Measurements from ENCODE around the gene DNM2.

The DNM2 gene

DNA sequence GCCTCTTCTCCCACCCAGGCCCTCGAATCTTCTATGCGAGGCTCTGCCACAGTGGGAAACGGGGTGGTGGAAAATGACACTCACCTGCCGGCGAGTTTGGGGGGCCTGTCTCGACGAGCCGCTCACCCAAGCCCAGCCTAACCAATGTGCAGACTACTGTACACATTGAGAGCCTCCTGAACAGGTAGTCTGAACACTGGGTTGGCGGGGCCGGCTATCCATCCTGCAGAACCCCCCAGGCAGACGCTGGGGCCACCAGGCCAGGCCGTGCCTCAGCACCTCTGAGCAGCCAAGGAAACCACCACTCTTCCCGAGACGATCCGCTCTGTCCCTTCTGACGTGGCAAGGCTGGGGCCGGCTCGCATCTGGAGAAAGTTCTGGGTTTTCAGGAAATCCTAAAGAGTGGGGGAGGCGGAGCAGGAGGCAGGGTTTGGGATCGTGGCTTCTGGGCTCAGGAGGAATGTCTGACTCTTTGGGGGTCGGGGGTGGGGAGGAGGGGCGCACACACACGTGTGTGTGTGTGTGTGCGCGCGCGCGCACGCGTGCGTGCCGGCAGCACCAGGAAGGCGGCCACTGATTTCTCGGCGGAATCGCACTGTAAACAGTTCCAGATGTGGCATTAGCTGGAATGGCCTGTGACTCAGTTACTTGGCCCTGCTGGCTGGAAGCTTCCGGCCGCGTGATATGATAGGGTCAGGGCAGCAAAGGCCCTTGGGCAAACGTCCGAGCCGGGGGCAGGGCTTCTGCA lies 99.6 kb downstream of the DNM2 start:
- H3K9me3 ChIP-seq (ENCODE audit: control insufficient read depth, low read length): no peaks in the 10 kb centered on the region
- peaks cover 21% of the 10 kb centered on the region for H3K36me3 ChIP-seq (ENCODE audit: control insufficient read depth, insufficient read depth, low read length)
- H3K4me3 ChIP-seq (ENCODE audit: low read length): no peak overlapping the region
- no peaks in the 10 kb centered on the region for H3K27me3 ChIP-seq (ENCODE audit: control insufficient read depth, insufficient read depth, low read length)
- H3K4me1 ChIP-seq (ENCODE audit: control insufficient read depth, insufficient read depth, low read length): no peaks in the 10 kb centered on the region
- H3K9ac ChIP-seq (ENCODE audit: low read length): no peak overlapping the region

DNA sequence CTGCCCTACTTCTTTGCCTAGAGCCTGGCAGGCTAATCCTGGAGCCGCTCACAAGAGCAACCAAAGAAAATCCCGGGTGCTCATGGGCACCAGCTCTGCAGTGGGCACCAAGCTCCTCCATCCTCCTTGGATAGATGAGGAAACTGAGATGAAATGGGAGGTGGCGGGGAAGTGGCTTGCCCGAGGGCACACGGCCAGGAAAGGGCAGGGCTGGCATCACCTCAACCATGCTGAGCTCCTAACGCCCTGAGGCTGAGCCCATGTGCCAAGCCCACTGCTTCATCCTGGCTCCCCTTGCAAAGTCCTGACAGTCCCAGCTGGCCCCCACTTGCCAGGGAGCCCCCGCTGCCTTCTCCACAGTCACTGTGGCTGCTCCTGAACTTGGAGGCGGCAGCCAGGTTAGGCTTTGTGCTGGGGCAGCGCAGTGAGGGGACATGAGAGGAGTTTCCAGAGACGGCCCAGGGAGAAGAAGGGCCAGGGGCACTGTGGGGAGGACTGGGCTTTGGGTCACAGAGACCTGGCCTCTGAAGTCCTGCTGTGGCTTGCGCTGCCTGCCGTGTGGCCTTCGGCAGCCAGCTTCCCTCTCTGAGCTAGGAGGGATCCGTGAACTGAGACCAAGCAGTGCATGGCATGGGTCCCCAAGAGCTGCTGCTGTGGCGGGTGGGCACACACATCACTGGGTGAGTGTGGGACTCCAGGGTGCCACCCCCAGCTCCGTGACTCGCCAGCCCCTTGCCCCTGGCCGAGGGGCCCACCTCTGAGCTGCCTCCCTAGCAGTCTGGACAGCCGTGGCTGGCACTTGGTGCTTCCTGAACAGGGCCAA lies 100.6 kb downstream of the DNM2 start:
- Histone ChIP-seq H3K4me1 (ENCODE audit: control insufficient read depth, insufficient read depth, low read length) (no peaks in the 10 kb centered on the region), H3K4me3 (ENCODE audit: low read length) (no peak overlapping the region), H3K36me3 (ENCODE audit: control insufficient read depth, insufficient read depth, low read length) (peaks cover 19% of the 10 kb centered on the region), H3K27me3 (ENCODE audit: control insufficient read depth, insufficient read depth, low read length) (no peaks in the 10 kb centered on the region), H3K9me3 (ENCODE audit: control insufficient read depth, low read length) (no peaks in the 10 kb centered on the region), H3K9ac (ENCODE audit: low read length) (no peak overlapping the region)

DNA sequence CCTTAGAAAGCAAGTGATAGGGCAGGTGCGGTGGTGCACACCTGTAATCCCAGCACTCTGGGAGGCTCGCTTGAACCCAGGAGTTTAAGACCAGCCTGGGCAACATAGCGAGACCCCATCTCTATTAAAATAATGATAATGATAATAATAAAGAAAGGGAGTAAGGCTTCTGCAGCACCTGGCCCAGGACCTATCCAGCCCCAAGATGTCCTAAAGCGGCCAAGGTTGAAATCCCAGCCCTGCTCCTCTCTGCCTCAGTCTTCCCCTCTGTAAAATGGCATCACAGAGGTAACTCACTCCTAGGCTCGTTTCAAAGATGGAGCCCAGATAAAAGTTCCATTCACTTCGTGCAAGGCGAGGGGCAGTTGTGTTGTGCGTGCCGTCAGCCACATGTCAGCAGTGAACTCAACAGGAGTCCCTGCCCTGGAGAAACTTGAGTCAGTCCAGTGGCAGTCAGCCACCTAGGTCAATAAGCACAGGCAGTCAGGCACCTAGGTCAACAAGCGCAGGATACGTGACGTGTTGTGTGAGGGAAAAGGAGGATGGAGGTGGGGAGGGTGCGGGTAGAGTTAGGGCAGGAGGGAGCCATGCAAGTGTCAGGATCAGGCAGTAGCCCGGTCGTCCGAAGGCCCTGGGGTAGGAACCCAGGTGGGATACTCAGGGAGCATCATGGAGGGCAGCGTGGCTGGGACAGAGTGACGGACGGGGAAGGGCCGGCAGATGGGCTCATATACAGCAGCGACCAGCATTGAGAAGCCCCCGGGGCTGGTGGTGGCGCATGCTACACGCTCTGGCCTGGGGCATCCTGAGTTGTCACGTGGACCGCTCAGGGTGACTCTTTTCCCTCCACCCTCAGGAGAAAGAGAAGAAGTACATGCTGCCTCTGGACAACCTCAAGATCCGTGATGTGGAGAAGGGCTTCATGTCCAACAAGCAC lies 101.5 kb downstream of the DNM2 start:
- no peaks in the 10 kb centered on the region for H3K27me3 ChIP-seq (ENCODE audit: control insufficient read depth, insufficient read depth, low read length)
- H3K9ac ChIP-seq (ENCODE audit: low read length): no peak overlapping the region
- H3K9me3 ChIP-seq (ENCODE audit: control insufficient read depth, low read length): no peaks in the 10 kb centered on the region
- no peaks in the 10 kb centered on the region for H3K4me1 ChIP-seq (ENCODE audit: control insufficient read depth, insufficient read depth, low read length)
- H3K4me3 ChIP-seq (ENCODE audit: low read length): no peak overlapping the region
- H3K36me3 ChIP-seq (ENCODE audit: control insufficient read depth, insufficient read depth, low read length): peaks cover 25% of the 10 kb centered on the region

DNA sequence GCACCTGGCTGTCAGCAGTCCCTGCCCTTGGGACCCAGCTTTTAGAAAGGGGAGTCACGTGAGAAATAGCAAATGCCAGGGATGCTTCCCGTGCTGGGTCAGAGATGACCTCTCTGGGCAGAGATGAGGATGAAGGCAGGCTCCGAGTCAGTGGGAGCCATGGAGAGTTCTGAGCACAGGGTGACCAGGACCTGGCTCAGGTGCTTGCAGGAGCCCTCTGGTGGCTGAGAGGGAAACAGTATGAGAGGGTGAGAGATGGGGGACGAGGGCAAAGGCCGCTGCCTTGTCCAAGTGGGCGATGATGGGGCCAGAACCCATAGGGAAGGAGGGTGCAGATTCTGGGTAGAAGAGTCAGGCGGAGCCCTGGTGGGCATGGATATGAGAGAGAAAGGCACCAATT lies 102.3 kb downstream of the DNM2 start:
- no peaks in the 10 kb centered on the region for H3K27me3 ChIP-seq (ENCODE audit: control insufficient read depth, insufficient read depth, low read length)
- no peaks in the 10 kb centered on the region for H3K4me1 ChIP-seq (ENCODE audit: control insufficient read depth, insufficient read depth, low read length)
- no peak overlapping the region for H3K9ac ChIP-seq (ENCODE audit: low read length)
- no peak overlapping the region for H3K4me3 ChIP-seq (ENCODE audit: low read length)
- no peaks in the 10 kb centered on the region for H3K9me3 ChIP-seq (ENCODE audit: control insufficient read depth, low read length)
- peaks cover 25% of the 10 kb centered on the region for H3K36me3 ChIP-seq (ENCODE audit: control insufficient read depth, insufficient read depth, low read length)

DNA sequence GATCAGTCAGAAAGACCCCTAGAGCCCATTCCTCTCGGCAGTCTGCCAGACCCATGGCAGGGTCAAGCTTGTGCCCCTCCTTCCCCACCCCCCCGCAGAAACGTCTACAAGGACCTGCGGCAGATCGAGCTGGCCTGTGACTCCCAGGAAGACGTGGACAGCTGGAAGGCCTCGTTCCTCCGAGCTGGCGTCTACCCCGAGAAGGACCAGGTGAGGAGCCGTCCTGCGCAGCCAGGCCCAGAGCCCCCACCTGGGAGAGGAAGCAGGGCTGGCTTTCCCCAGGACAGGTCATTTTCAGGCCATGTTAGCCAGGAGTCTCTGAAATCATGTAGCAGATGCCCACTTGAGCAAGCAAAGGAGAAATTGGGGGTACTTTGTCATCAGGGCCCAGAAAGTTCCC lies 105.8 kb downstream of the DNM2 start:
- peaks cover 25% of the 10 kb centered on the region for H3K36me3 ChIP-seq (ENCODE audit: control insufficient read depth, insufficient read depth, low read length)
- H3K4me1 ChIP-seq (ENCODE audit: control insufficient read depth, insufficient read depth, low read length): no peaks in the 10 kb centered on the region
- no peaks in the 10 kb centered on the region for H3K9me3 ChIP-seq (ENCODE audit: control insufficient read depth, low read length)
- H3K9ac ChIP-seq (ENCODE audit: low read length): no peak overlapping the region
- H3K27me3 ChIP-seq (ENCODE audit: control insufficient read depth, insufficient read depth, low read length): no peaks in the 10 kb centered on the region
- no peak overlapping the region for H3K4me3 ChIP-seq (ENCODE audit: low read length)

DNA sequence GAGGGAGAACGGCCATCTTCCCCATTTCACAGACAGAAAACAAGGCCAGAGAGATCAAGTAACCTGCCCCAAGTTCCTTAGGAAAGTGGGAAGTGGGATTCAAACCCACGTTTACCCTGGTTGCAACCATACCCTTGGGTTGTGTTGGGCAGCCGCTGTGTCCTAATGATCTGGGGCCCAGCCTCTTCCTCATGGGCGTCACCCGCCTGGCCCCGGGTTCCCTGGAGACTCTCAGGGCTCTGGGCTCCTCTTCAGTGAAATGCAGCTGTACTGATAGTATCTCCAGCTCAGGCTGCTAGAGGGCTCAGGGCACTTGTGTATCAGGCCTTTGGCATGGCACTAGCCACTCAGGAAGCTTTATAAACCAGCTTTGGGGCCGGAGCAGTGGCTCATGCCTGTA lies 108.4 kb downstream of the DNM2 start:
- Histone ChIP-seq H3K36me3 (ENCODE audit: control insufficient read depth, insufficient read depth, low read length) (peaks cover 20% of the 10 kb centered on the region), H3K4me1 (ENCODE audit: control insufficient read depth, insufficient read depth, low read length) (no peaks in the 10 kb centered on the region), H3K27me3 (ENCODE audit: control insufficient read depth, insufficient read depth, low read length) (no peaks in the 10 kb centered on the region), H3K9ac (ENCODE audit: low read length) (no peak overlapping the region), H3K9me3 (ENCODE audit: control insufficient read depth, low read length) (no peaks in the 10 kb centered on the region), H3K4me3 (ENCODE audit: low read length) (no peak overlapping the region)

DNA sequence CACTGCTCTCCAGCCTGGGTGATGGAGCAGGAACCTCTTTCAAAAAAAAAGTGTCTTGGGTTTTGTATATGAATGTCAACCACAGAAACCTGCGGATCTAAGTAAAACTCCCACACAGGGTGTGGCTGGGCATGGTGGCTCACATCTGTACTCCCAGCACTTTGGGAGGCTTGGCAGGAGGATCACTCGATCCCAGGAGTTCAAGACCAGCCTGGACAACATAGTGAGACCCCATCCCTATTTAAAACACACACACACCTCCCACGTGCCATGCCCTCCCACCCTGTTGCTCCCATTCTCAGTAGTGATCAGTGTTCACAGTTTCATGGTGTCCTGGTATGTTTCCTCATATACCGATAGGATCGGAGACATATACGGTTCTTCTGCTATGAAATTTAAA lies 109.0 kb downstream of the DNM2 start:
- H3K36me3 ChIP-seq (ENCODE audit: control insufficient read depth, insufficient read depth, low read length): peaks cover 20% of the 10 kb centered on the region

DNA sequence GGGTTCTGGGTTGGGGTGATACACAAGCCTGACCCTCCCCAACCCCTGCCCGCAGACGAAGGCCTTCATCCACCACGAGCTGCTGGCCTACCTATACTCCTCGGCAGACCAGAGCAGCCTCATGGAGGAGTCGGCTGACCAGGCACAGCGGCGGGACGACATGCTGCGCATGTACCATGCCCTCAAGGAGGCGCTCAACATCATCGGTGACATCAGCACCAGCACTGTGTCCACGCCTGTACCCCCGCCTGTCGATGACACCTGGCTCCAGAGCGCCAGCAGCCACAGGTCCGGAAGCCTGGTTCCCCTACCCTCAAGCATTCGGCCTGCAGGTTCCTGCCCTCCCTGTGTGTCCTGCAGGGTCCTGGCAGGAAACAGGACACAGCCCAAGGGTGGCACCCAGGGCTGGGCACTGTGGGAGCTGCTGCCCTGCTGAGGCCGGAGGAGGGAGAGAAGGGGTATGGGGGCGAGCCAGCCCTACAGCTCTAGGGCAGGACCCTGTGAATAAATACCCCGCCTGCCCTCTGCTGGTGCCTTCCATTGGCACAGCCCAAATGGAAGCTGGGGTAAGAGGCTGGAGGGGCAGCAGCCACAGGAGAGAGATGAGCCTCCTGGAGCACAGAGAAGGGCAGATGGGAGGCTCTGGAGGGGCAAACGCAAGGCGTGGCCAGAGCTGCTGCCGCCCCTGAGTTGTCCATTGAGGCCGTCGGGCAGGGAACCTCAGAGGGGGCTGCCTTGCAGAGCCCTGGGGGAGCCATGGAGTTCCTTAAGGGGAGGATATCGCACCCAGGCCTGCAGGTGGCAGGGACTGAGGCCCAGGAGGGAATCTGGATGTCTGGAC lies 111.3 kb downstream of the DNM2 start:
- H3K27me3 ChIP-seq (ENCODE audit: control insufficient read depth, insufficient read depth, low read length): no peaks in the 10 kb centered on the region
- no peaks in the 10 kb centered on the region for H3K9me3 ChIP-seq (ENCODE audit: control insufficient read depth, low read length)
- H3K36me3 ChIP-seq (ENCODE audit: control insufficient read depth, insufficient read depth, low read length): peaks cover 27% of the 10 kb centered on the region
- H3K4me3 ChIP-seq (ENCODE audit: low read length): no peak overlapping the region
- no peak overlapping the region for H3K9ac ChIP-seq (ENCODE audit: low read length)
- H3K4me1 ChIP-seq (ENCODE audit: control insufficient read depth, insufficient read depth, low read length): no peaks in the 10 kb centered on the region

More for the DNA sequence above, 109.0 kb downstream of the DNM2 start:
- Histone ChIP-seq H3K4me1 (ENCODE audit: control insufficient read depth, insufficient read depth, low read length) (no peaks in the 10 kb centered on the region), H3K4me3 (ENCODE audit: low read length) (no peak overlapping the region), H3K27me3 (ENCODE audit: control insufficient read depth, insufficient read depth, low read length) (no peaks in the 10 kb centered on the region), H3K9me3 (ENCODE audit: control insufficient read depth, low read length) (no peaks in the 10 kb centered on the region), H3K9ac (ENCODE audit: low read length) (no peak overlapping the region)

DNA sequence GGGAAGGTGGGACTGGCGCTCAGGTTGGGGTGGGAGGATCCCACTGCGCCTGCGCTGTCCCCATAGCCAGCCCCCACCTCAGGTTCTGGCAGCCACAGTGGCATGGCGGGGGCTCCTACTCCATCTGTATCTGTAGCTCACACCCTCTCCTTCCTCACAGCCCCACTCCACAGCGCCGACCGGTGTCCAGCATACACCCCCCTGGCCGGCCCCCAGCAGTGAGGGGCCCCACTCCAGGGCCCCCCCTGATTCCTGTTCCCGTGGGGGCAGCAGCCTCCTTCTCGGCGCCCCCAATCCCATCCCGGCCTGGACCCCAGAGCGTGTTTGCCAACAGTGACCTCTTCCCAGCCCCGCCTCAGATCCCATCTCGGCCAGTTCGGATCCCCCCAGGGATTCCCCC lies 112.1 kb downstream of the DNM2 start:
- H3K36me3 ChIP-seq (ENCODE audit: control insufficient read depth, insufficient read depth, low read length): peaks cover 27% of the 10 kb centered on the region
- H3K4me1 ChIP-seq (ENCODE audit: control insufficient read depth, insufficient read depth, low read length): peaks cover 2% of the 10 kb centered on the region
- no peak overlapping the region for H3K4me3 ChIP-seq (ENCODE audit: low read length)
- H3K9ac ChIP-seq (ENCODE audit: low read length): no peak overlapping the region
- H3K9me3 ChIP-seq (ENCODE audit: control insufficient read depth, low read length): no peaks in the 10 kb centered on the region
- no peaks in the 10 kb centered on the region for H3K27me3 ChIP-seq (ENCODE audit: control insufficient read depth, insufficient read depth, low read length)

DNA sequence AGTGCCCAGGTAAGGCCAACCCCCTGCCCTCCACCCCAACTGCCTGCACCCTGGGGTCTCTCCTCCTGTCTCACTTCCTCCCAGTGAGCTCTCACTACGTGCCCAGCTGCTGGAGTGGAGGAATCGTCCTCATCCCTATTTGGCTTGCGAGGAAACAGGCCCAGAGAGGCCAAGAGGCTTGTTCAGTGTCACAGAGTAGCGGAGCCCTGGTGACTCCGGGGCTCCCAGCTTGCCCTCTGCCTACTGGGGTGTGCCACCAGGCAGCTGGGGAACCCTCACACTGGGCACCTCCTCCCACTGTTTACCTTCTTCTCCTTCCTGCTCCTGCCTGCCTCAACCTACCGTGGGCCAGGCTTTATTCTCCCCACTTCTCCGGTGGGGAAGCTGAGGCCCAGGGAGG lies 112.5 kb downstream of the DNM2 start:
- H3K4me1 ChIP-seq (ENCODE audit: control insufficient read depth, insufficient read depth, low read length): peaks cover 6% of the 10 kb centered on the region
- no peaks in the 10 kb centered on the region for H3K9me3 ChIP-seq (ENCODE audit: control insufficient read depth, low read length)
- no peaks in the 10 kb centered on the region for H3K27me3 ChIP-seq (ENCODE audit: control insufficient read depth, insufficient read depth, low read length)
- no peak overlapping the region for H3K9ac ChIP-seq (ENCODE audit: low read length)
- no peak overlapping the region for H3K4me3 ChIP-seq (ENCODE audit: low read length)
- H3K36me3 ChIP-seq (ENCODE audit: control insufficient read depth, insufficient read depth, low read length): peaks cover 27% of the 10 kb centered on the region
